ENCODE measurements around the gene ADGRG3.

- TF ChIP-seq EZH2 (IDR thresholded peaks at IDR 0.05; ENCODE audit: borderline replicate concordance, insufficient read depth, low read depth, low read length, poor library complexity, severe bottlenecking): no peak
- TF ChIP-seq CTCF (IDR thresholded peaks at IDR 0.05): no peak
Observed at GRCh38 chr16:57679016-57679415, 10.9 kb downstream of the ADGRG3 start.
